ENCODE data around the gene VAV3.

- TF ChIP-seq EZH2 (IDR thresholded peaks at IDR 0.05; ENCODE audit: low read depth, low read length, severe bottlenecking) (no peak), RFX5 (IDR thresholded peaks at IDR 0.05; ENCODE audit: borderline replicate concordance, low read depth, low read length) (no peak), TAF1 (IDR thresholded peaks at IDR 0.05; ENCODE audit: low read depth, low read length) (no peak), CREB1 (IDR thresholded peaks at IDR 0.05) (no peak), EGR1 (IDR thresholded peaks at IDR 0.05; ENCODE audit: borderline replicate concordance, low read depth, low read length) (no peak), CTCF (IDR thresholded peaks at IDR 0.05; ENCODE audit: control extremely low read depth in 1 of 3, insufficient read depth in 1 of 3, low read depth in 1 of 3, low read length in 3 of 3) (no peak), SUZ12 (IDR thresholded peaks at IDR 0.05; ENCODE audit: low read length) (no peak)
Observed at GRCh38 chr1:107831921-107832320, 133.1 kb downstream of the VAV3 start.
